A549 (cell line): ENCODE results near the gene KCTD12. TPM values are rescaled to one million over a fixed set of nuclear protein-coding genes. Genes with fewer than 3 reads are reported as not detected.

Experiments used
- ATAC-seq, 2 experiments: fragments of 200-7000 bp in 1 of 2; fragments of >200 bp in 1 of 2; cut with Nextera tagmentation in 1 of 2; cut with Tn5 transposase in 1 of 2; 3 replicates each; pipeline versions ENCODE4 v1.8.0 to v1.9.1; 2018 to 2020; ENCODE audit warnings: mild to moderate bottlenecking in 1 of 2, moderate library complexity in 1 of 2
- CTCF ChIA-PET: fragments of 300-600 bp; sonication (Branson Sonifier 250); formaldehyde crosslinking; extraction: SDS; loops from one replicate; lab custom pipeline; 2021; ENCODE audit warnings: antibody characterized with exemption, inconsistent platforms; lab: Yijun Ruan, JAX
- POLR2A ChIA-PET: fragments of 350-600 bp; formaldehyde crosslinking; extraction: SDS; loops from one replicate; lab custom pipeline; 2021; ENCODE audit warnings: antibody characterized with exemption, inconsistent platforms; lab: Yijun Ruan, JAX
- DNase-seq, 2 experiments: peaks; one replicate each; pipeline versions ENCODE4 v3.0.0 to v3.0.0-alpha.2; 2011 to 2016; ENCODE audit warnings: low read depth in 1 of 2, low spot score in 1 of 2
- FAIRE-seq: peaks from 2 replicates; lab custom pipeline; 2011; peaks lifted over from hg19 to GRCh38; lab: Jason Lieb, UNC
- H3K27ac ChIP-seq, 2 experiments: fragments of >200 bp; sonication (Bioruptor Twin); formaldehyde crosslinking; 3 replicates each; pipeline ENCODE4 v1.5.1; 2016 to 2017
- H3K4me1 ChIP-seq: fragments of >200 bp; sonication (Bioruptor Twin); formaldehyde crosslinking; 3 replicates; pipeline ENCODE4 v1.6.1; 2016
- H3K4me2 ChIP-seq: fragments of >200 bp; sonication (Bioruptor Twin); formaldehyde crosslinking; 3 replicates; pipeline ENCODE4 v1.6.1; 2016
- H3K4me3 ChIP-seq: fragments of >200 bp; sonication (Bioruptor Twin); formaldehyde crosslinking; 3 replicates; pipeline ENCODE4 v1.5.1; 2016
- H3K9me3 ChIP-seq: fragments of >200 bp; sonication (Bioruptor Twin); formaldehyde crosslinking; 3 replicates; pipeline ENCODE4 v1.6.1; 2016
- ATOH8 ChIP-seq: fragments of 250-450 bp; sonication (Bioruptor Pico); IDR thresholded peaks from 2 replicates; pipeline ENCODE4 v1.5.0; 2020; ENCODE audit warnings: low read depth, mild to moderate bottlenecking, moderate library complexity
- BCL3 ChIP-seq: fragments of >200 bp; sonication (Bioruptor Twin); formaldehyde crosslinking; IDR thresholded peaks from 3 replicates; pipeline ENCODE4 v1.6.1; 2016
- CBX2 ChIP-seq: fragments of 200-600 bp; sonication (generic); IDR thresholded peaks from 2 replicates; pipeline ENCODE4 v1.6.1; 2016; ENCODE audit warnings: low read depth, mild to moderate bottlenecking, borderline replicate concordance
- CBX8 ChIP-seq: fragments of 200-600 bp; sonication (generic); IDR thresholded peaks from 2 replicates; pipeline ENCODE4 v1.6.1; 2016
- CEBPB ChIP-seq, 2 experiments: fragments of >200 bp in 1 of 2; sonication (Bioruptor Twin) in 1 of 2; formaldehyde crosslinking in 1 of 2; IDR thresholded peaks; 2 replicates each; pipeline ENCODE4 v1.6.1; 2012 to 2016
- CHD2 ChIP-seq: fragments of 150-350 bp; IDR thresholded peaks from 2 replicates; pipeline ENCODE4 v1.6.1; 2014; ENCODE audit warnings: low read length; ENCODE audit not compliant: partially characterized antibody
- EHMT2 ChIP-seq: fragments of 200-600 bp; sonication (generic); IDR thresholded peaks from 2 replicates; pipeline ENCODE4 v1.6.1; 2016; ENCODE audit warnings: antibody characterized with exemption, low read depth, mild to moderate bottlenecking, moderate library complexity
- ELK1 ChIP-seq: fragments of 150-350 bp; IDR thresholded peaks from 2 replicates; pipeline ENCODE4 v1.6.1; 2014; ENCODE audit warnings: low read depth, mild to moderate bottlenecking, low read length
- GATA3 ChIP-seq: IDR thresholded peaks from 2 replicates; pipeline ENCODE4 v1.6.1; 2012; ENCODE audit warnings: borderline replicate concordance
- HDAC2 ChIP-seq: fragments of 200-600 bp; sonication (generic); IDR thresholded peaks from 2 replicates; pipeline ENCODE4 v1.6.1; 2016
- HMGXB4 ChIP-seq: fragments of 250-450 bp; sonication (Bioruptor Pico); IDR thresholded peaks from 2 replicates; pipeline ENCODE4 v1.5.0; 2021; ENCODE audit warnings: mild to moderate bottlenecking, moderate library complexity, borderline replicate concordance
- HOXB13 ChIP-seq: fragments of 250-450 bp; sonication (Bioruptor Pico); IDR thresholded peaks from 2 replicates; pipeline ENCODE4 v1.5.0; 2020; ENCODE audit warnings: low read depth, mild to moderate bottlenecking, moderate library complexity
- NR3C1 ChIP-seq: fragments of >200 bp; sonication (Bioruptor Twin); formaldehyde crosslinking; IDR thresholded peaks from 3 replicates; pipeline ENCODE4 v1.6.1; 2017
- PBX3 ChIP-seq: IDR thresholded peaks from 2 replicates; pipeline ENCODE4 v1.6.1; 2012
- POLR2A ChIP-seq: IDR thresholded peaks from 2 replicates; pipeline ENCODE4 v1.6.1; 2012; ENCODE audit warnings: mild to moderate bottlenecking, low read length
- POLR2AphosphoS2 ChIP-seq: conservative IDR thresholded peaks from 2 replicates; pipeline ENCODE4 v1.6.1; 2012; ENCODE audit warnings: low read length, improper control_type of control experiment, inconsistent platforms
- RNF2 ChIP-seq: fragments of 200-600 bp; sonication (generic); IDR thresholded peaks from 2 replicates; pipeline ENCODE4 v1.6.1; 2016; ENCODE audit warnings: low read depth, mild to moderate bottlenecking, antibody characterized with exemption, moderate library complexity, borderline replicate concordance
- TFCP2L1 ChIP-seq: fragments of 250-450 bp; sonication (Bioruptor Pico); IDR thresholded peaks from 2 replicates; pipeline ENCODE4 v1.5.0; 2021; ENCODE audit warnings: mild to moderate bottlenecking
- TP53 ChIP-seq: fragments of 250-450 bp; sonication (Bioruptor Pico); IDR thresholded peaks from 2 replicates; pipeline ENCODE4 v1.5.0; 2021; ENCODE audit warnings: mild to moderate bottlenecking, moderate library complexity
- ZC3H11A ChIP-seq: fragments of 450-650 bp; IDR thresholded peaks from 2 replicates; pipeline ENCODE4 v1.6.1; 2014; ENCODE audit warnings: antibody characterized with exemption, mild to moderate bottlenecking
- WGBS: methylation state at CpG from one replicate; pipeline ENCODE4 v1.1.6; 2017; ENCODE audit errors: missing lambda C conversion rate; 5-methylcytosine and 5-hydroxymethylcytosine counted together
- polyA plus RNA-seq, 4 experiments: library from polyadenylated mRNA; depleted of rRNA in 3 of 4; stranded (reverse); fragments of >200 nt; fragmentation: RNase III in 1 of 4; extraction: RNeasy Plus Mini Kit Qiagen cat#74134 plus additional on column Dnase treatment in 1 of 4; gene quantifications; 2 replicates in 3 of 4; 3 replicates in 1 of 4; pipeline ENCODE4 v1.2.3, GENCODE V29; 2011 to 2017

The KCTD12 gene
- polyA plus RNA-seq, 2 of the 4 experiments (the other 2 are of a cell fraction), result 0.71 to 0.90 TPM

GRCh38 chr13:76837801-76838200 lies 48.4 kb downstream of the KCTD12 start:
- CTCF ChIA-PET, result no interaction called here
- TF ChIP-seq NR3C1, result no peak
- no peak for TF ChIP-seq CHD2
- no peak for TF ChIP-seq GATA3
- no peak overlapping the region for H3K4me2 ChIP-seq
- ATAC-seq (no peak), DNase-seq (no peak), FAIRE-seq (no peak)
- no peaks in the 10 kb centered on the region for H3K4me1 ChIP-seq
- H3K4me3 ChIP-seq, result no peak overlapping the region
- 28% methylated on average over 1 of the region's 1 CpG for WGBS
- H3K9me3 ChIP-seq, result no peaks in the 10 kb centered on the region
- POLR2A ChIA-PET, result no interaction called here
- H3K27ac ChIP-seq, result no peak overlapping the region

- POLR2A ChIA-PET, result no interaction called here
- H3K4me3 ChIP-seq, result no peak overlapping the region
- ATAC-seq, result no peak
- no peak for TF ChIP-seq GATA3
- no peak for TF ChIP-seq TP53 (CRISPR knock-in tag)
- TF ChIP-seq POLR2A, result no peak
- no peak for TF ChIP-seq EHMT2
- no peak for TF ChIP-seq ZC3H11A
- no peak for TF ChIP-seq BCL3
- TF ChIP-seq, all 56 proteins: peak for 0
- FAIRE-seq, result no peak
- no peak for DNase-seq
- Histone ChIP-seq H3K9me3 (no peaks in the 10 kb centered on the region), H3K4me2 (no peak overlapping the region), H3K27ac (no peak overlapping the region), H3K4me1 (no peaks in the 10 kb centered on the region)
- CTCF ChIA-PET, result no interaction called here
- WGBS, result 7% methylated on average over 1 of the region's 1 CpG
Observed at GRCh38 chr13:76836311-76836710, 49.9 kb downstream of the KCTD12 start.

GRCh38 chr13:76833441-76833954 lies 52.7 kb downstream of the KCTD12 start:
- no peak for DNase-seq
- H3K9me3 ChIP-seq, result no peaks in the 10 kb centered on the region
- 59% methylated on average over 8 of the region's 8 CpGs for WGBS
- POLR2A ChIA-PET, result no interaction called here
- CTCF ChIA-PET, result no interaction called here
- no peak overlapping the region for H3K4me2 ChIP-seq
- no peak overlapping the region for H3K4me3 ChIP-seq
- FAIRE-seq, result no peak
- no peak overlapping the region for H3K27ac ChIP-seq
- ATAC-seq, result no peak
- TF ChIP-seq ELK1 (no peak), RNF2 (no peak), CBX8 (no peak), POLR2AphosphoS2 (no peak), HMGXB4 (CRISPR knock-in tag) (no peak), CBX2 (no peak), TFCP2L1 (CRISPR knock-in tag) (no peak), CEBPB (IDR thresholded peaks at IDR 0.05) (no peak), ATOH8 (CRISPR knock-in tag) (no peak), HOXB13 (no peak), TP53 (CRISPR knock-in tag) (no peak), PBX3 (no peak), HDAC2 (no peak)
- no peaks in the 10 kb centered on the region for H3K4me1 ChIP-seq
